Smooth muscle cell (in vitro differentiated cells): ENCODE data around the gene CYTH4. TPM values are rescaled to one million over a fixed set of nuclear protein-coding genes. Genes with fewer than 3 reads are reported as not detected.

Experiments used
- polyA plus RNA-seq: library from polyadenylated mRNA; unstranded; fragments of >200 nt; fragmentation: Nextera tagmentation; extraction: Ambion mirVana; gene quantifications from 2 replicates; pipeline ENCODE4 v1.2.1, GENCODE V29; 2016
- total RNA-seq: library from RNA; depleted of rRNA; stranded (reverse); fragments of >200 nt; gene quantifications from 2 replicates; pipeline ENCODE4 v1.2.3, GENCODE V29; 2014

Gene CYTH4
- total and polyA plus RNA-seq, 2 experiments from 2014 or later: not detected

Other genes with a start within 250 kb of the CYTH4 start
- 8.2 and 20.0 TPM in 2 replicates for gene KCTD17, start 230.8 kb upstream of the CYTH4 start, total RNA-seq
- gene KCTD17, start 230.8 kb upstream of the CYTH4 start, polyA plus RNA-seq: 31.8 and 36.9 TPM in 2 replicates
- not detected in 2 replicates for gene TMPRSS6, start 172.8 kb upstream of the CYTH4 start, total RNA-seq
- 0.69 TPM in 1 of 2 replicates, not detected in the other for gene TMPRSS6, start 172.8 kb upstream of the CYTH4 start, polyA plus RNA-seq
- 0.76 and 1.1 TPM in 2 replicates for gene IL2RB, start 132.6 kb upstream of the CYTH4 start, total RNA-seq
- gene IL2RB, start 132.6 kb upstream of the CYTH4 start, polyA plus RNA-seq: 3.6 and 3.8 TPM in 2 replicates
- gene C1QTNF6, start 94.3 kb upstream of the CYTH4 start, total RNA-seq: 11.8 and 14.3 TPM in 2 replicates
- 26.8 and 33.6 TPM in 2 replicates for gene C1QTNF6, start 94.3 kb upstream of the CYTH4 start, polyA plus RNA-seq
- not detected in 2 replicates for gene SSTR3, start 70.0 kb upstream of the CYTH4 start, total RNA-seq
- not detected in 2 replicates for gene SSTR3, start 70.0 kb upstream of the CYTH4 start, polyA plus RNA-seq
- 3.6 and 6.5 TPM in 2 replicates for gene RAC2, start 38.2 kb upstream of the CYTH4 start, total RNA-seq
- 3.3 and 4.0 TPM in 2 replicates for gene RAC2, start 38.2 kb upstream of the CYTH4 start, polyA plus RNA-seq
- 0.67 and 1.3 TPM in 2 replicates for gene ELFN2, start 145.0 kb downstream of the CYTH4 start, total RNA-seq
- gene ELFN2, start 145.0 kb downstream of the CYTH4 start, polyA plus RNA-seq: 0.39 and 0.63 TPM in 2 replicates
- not detected in 2 replicates for gene MFNG, start 203.9 kb downstream of the CYTH4 start, total RNA-seq
- 0.40 and 1.2 TPM in 2 replicates for gene MFNG, start 203.9 kb downstream of the CYTH4 start, polyA plus RNA-seq
- 3.7 and 6.0 TPM in 2 replicates for gene CARD10, start 236.9 kb downstream of the CYTH4 start, total RNA-seq
- gene CARD10, start 236.9 kb downstream of the CYTH4 start, polyA plus RNA-seq: 2.3 and 5.4 TPM in 2 replicates